GM12878 (cell line): ENCODE results near the gene ITGA7. TPM values are rescaled to one million over a fixed set of nuclear protein-coding genes. Genes with fewer than 3 reads are reported as not detected.
A peak's percentile ranks its signal among the peaks of the same experiment; 100 is the strongest.

Source experiments
- ATAC-seq: fragments of 200-7000 bp; cut with Tn5 transposase; 3 replicates; pipeline ENCODE4 v1.9.1; 2020; ENCODE audit warnings: mild to moderate bottlenecking, moderate library complexity
- BruUV-seq: library from RNA; stranded (reverse); fragments of 400-500 nt; replicated peaks from 2 replicates; lab custom pipeline; 2021; lab: Mats Ljungman, UMichigan
- CTCF ChIA-PET: fragments of 300-600 bp; sonication (Branson Sonifier 250); formaldehyde crosslinking; extraction: SDS; loops from one replicate; lab custom pipeline; 2021; ENCODE audit warnings: inconsistent platforms; lab: Yijun Ruan, JAX
- POLR2A ChIA-PET: fragments of 350-600 bp; formaldehyde crosslinking; extraction: SDS; loops from one replicate; lab custom pipeline; 2021; ENCODE audit warnings: inconsistent platforms; lab: Charles Lee
- RAD21 ChIA-PET: fragments of 300-600 bp; sonication (Branson Sonifier 250); formaldehyde crosslinking; loops from one replicate; lab custom pipeline; 2023; ENCODE audit warnings: antibody characterized with exemption; ENCODE audit not compliant: unreplicated experiment; lab: Charles Lee
- SMC1A ChIA-PET: fragments of 300-600 bp; sonication (Branson Sonifier 250); formaldehyde crosslinking; loops from one replicate; lab custom pipeline; 2023; ENCODE audit not compliant: unreplicated experiment, uncharacterized antibody; lab: Charles Lee
- DNase-seq: peaks from one replicate; pipeline ENCODE4 v3.0.0-alpha.2; 2011; ENCODE audit warnings: low read depth, low spot score
- FAIRE-seq: peaks from 3 replicates; lab custom pipeline; 2011; peaks lifted over from hg19 to GRCh38; lab: Jason Lieb, UNC
- H2AFZ ChIP-seq: 2 replicates; pipeline ENCODE4 v1.6.0; 2011; ENCODE audit warnings: low read depth, low read length, control low read depth; ENCODE audit not compliant: control insufficient read depth
- H3K27ac ChIP-seq: 2 replicates; pipeline ENCODE4 v1.5.1; 2011; ENCODE audit warnings: control low read depth; ENCODE audit not compliant: control insufficient read depth, insufficient read depth
- H3K27me3 ChIP-seq, 2 experiments: replicated peaks in 1 of 2; 2 replicates each; pipeline versions ENCODE4 v1.6.0 to v1.6.1; 2011; ENCODE audit warnings: low read length in 1 of 2; ENCODE audit not compliant: control insufficient read depth in 2 of 2, insufficient read depth in 2 of 2
- H3K36me3 ChIP-seq, 2 experiments: 2 replicates each; pipeline ENCODE4 v1.5.1; 2011; ENCODE audit warnings: low read length in 1 of 2; ENCODE audit not compliant: control insufficient read depth in 2 of 2, insufficient read depth in 2 of 2
- H3K4me1 ChIP-seq: 2 replicates; pipeline ENCODE4 v1.6.1; 2011; ENCODE audit warnings: mild to moderate bottlenecking, low read length, moderate library complexity, mixed read lengths; ENCODE audit not compliant: control insufficient read depth, insufficient read depth
- H3K4me2 ChIP-seq: 2 replicates; pipeline ENCODE4 v1.6.0; 2011; ENCODE audit warnings: control low read depth; ENCODE audit not compliant: control insufficient read depth, insufficient read depth
- H3K4me3 ChIP-seq: fragments of 200-600 bp; sonication (generic); 2 replicates; pipeline ENCODE4 v1.5.1; 2016
- H3K79me2 ChIP-seq: 2 replicates; pipeline ENCODE4 v1.6.0; 2011; ENCODE audit warnings: low read length; ENCODE audit not compliant: control insufficient read depth, insufficient read depth
- H3K9ac ChIP-seq: 2 replicates; pipeline ENCODE4 v1.8.0; 2011; ENCODE audit warnings: low read length, control low read depth, mixed read lengths; ENCODE audit not compliant: control insufficient read depth, insufficient read depth
- H3K9me3 ChIP-seq: replicated peaks from 3 replicates; pipeline ENCODE4 v1.5.1; 2011; ENCODE audit warnings: mild to moderate bottlenecking, low read length; ENCODE audit not compliant: control insufficient read depth, insufficient read depth
- H4K20me1 ChIP-seq: 2 replicates; pipeline ENCODE4 v1.6.0; 2011; ENCODE audit not compliant: control insufficient read depth, insufficient read depth
- KLF5 ChIP-seq: fragments of 450-650 bp; IDR thresholded peaks from 2 replicates; pipeline ENCODE4 v1.6.1; 2014; ENCODE audit warnings: mild to moderate bottlenecking; ENCODE audit not compliant: partially characterized antibody
- MEF2A ChIP-seq: IDR thresholded peaks from 2 replicates; pipeline ENCODE4 v1.6.1; 2011; ENCODE audit warnings: low read depth, mild to moderate bottlenecking, low read length, moderate library complexity; ENCODE audit not compliant: insufficient read depth
- SPI1 ChIP-seq: IDR thresholded peaks from 2 replicates; pipeline ENCODE4 v1.6.1; 2011; ENCODE audit warnings: low read depth, mild to moderate bottlenecking, low read length, moderate library complexity, borderline replicate concordance; ENCODE audit not compliant: insufficient read depth
- WGBS: methylation state at CpG from one replicate; pipeline ENCODE4 v1.1.6; 2016; ENCODE audit warnings: low lambda C conversion rate; ENCODE audit not compliant: insufficient replicate concordance, insufficient coverage; ENCODE audit errors: missing lambda C conversion rate; 5-methylcytosine and 5-hydroxymethylcytosine counted together
- in situ Hi-C: fragments of 300-500 bp; cut with MboI; formaldehyde crosslinking; loops from 9 replicates; pipeline ENCODE4 v1.14.3; 2018; ENCODE audit warnings: mixed read lengths
- intact Hi-C: fragments of 100-400 bp; cut with micrococcal nuclease; formaldehyde crosslinking; loops from one replicate; pipeline ENCODE4 v1.14.2; 2022; ENCODE audit not compliant: unreplicated experiment
- polyA plus RNA-seq, 11 experiments: library from polyadenylated mRNA; depleted of rRNA in 4 of 11; unstranded in 6 of 11; stranded (reverse) in 5 of 11; fragments of >200 nt; fragmentation: Nextera tagmentation in 4 of 11; fragmentation: Illumina TruSeq in 1 of 11; extraction: Ambion mirVana in 4 of 11; extraction: Trizol in 1 of 11; gene quantifications; 1 replicate in 1 of 11; 2 replicates in 10 of 11; pipeline versions ENCODE4 v1.2.1 to v1.2.3, GENCODE V29; 2011 to 2016; ENCODE audit warnings: inconsistent platforms in 2 of 11, missing spikeins in 2 of 11, low read depth in 1 of 11
- total RNA-seq, 4 experiments: library from RNA; depleted of rRNA in 3 of 4; stranded (reverse); fragments of >200 nt in 3 of 4; fragmentation: Illumina TruSeq in 1 of 4; extraction: Trizol in 1 of 4; gene quantifications; 2 replicates each; pipeline versions ENCODE4 v1.2.1 to v1.2.3, GENCODE V29; 2013 to 2021
- TF ChIP-seq, protein P1 (sequence below): IDR thresholded peaks from 2 replicates; pipeline ENCODE4 v1.6.1; 2012; ENCODE audit warnings: mild to moderate bottlenecking, low read depth, low read length

The ITGA7 gene
- total and polyA plus RNA-seq, 10 of the 15 experiments (the other 5 are each of a cell fraction or from before 2014, with no cell fraction given), result 0.18 to 5.1 (median 1.5) TPM

DNA sequence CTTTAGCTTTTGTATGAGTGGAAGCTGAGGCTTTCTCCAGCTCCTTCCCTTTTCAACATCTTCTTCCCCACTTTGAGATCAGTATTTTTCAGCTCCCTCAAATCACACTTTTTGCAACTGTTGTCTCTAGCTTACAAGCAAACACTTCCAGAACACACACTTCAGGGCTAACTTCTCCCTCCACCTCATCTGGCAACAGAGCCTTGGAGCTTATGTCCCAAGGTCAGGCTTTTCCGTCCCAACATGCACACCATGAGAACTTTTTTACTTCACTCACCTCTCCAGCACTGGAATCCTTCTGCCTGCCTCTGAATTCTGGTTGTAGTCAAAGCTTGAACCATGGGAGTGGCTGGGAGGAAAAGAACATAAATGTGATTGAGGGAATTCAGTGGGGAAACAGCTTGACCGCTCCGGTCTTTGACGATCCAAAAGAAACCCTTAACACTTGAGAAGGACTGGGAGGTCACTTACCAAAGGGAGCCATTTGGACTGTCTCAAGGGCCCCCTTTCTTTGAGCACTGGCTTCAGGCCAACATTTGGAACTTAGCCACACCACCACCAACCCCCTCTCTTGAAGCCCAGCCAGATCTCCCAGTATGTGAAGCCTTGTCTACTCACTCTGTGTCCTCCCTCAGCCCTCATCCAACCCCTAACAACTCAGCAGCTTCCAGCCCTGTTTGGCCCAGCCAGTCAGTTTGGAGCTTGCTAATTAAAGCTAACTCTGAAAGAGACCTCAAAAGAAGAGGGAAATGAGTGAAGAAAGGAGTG, 4.3 kb upstream of the ITGA7 start (continued):
- TF ChIP-seq, protein P1, sequence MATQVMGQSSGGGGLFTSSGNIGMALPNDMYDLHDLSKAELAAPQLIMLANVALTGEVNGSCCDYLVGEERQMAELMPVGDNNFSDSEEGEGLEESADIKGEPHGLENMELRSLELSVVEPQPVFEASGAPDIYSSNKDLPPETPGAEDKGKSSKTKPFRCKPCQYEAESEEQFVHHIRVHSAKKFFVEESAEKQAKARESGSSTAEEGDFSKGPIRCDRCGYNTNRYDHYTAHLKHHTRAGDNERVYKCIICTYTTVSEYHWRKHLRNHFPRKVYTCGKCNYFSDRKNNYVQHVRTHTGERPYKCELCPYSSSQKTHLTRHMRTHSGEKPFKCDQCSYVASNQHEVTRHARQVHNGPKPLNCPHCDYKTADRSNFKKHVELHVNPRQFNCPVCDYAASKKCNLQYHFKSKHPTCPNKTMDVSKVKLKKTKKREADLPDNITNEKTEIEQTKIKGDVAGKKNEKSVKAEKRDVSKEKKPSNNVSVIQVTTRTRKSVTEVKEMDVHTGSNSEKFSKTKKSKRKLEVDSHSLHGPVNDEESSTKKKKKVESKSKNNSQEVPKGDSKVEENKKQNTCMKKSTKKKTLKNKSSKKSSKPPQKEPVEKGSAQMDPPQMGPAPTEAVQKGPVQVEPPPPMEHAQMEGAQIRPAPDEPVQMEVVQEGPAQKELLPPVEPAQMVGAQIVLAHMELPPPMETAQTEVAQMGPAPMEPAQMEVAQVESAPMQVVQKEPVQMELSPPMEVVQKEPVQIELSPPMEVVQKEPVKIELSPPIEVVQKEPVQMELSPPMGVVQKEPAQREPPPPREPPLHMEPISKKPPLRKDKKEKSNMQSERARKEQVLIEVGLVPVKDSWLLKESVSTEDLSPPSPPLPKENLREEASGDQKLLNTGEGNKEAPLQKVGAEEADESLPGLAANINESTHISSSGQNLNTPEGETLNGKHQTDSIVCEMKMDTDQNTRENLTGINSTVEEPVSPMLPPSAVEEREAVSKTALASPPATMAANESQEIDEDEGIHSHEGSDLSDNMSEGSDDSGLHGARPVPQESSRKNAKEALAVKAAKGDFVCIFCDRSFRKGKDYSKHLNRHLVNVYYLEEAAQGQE, result no peak
- TF ChIP-seq MEF2A, result no peak

DNA sequence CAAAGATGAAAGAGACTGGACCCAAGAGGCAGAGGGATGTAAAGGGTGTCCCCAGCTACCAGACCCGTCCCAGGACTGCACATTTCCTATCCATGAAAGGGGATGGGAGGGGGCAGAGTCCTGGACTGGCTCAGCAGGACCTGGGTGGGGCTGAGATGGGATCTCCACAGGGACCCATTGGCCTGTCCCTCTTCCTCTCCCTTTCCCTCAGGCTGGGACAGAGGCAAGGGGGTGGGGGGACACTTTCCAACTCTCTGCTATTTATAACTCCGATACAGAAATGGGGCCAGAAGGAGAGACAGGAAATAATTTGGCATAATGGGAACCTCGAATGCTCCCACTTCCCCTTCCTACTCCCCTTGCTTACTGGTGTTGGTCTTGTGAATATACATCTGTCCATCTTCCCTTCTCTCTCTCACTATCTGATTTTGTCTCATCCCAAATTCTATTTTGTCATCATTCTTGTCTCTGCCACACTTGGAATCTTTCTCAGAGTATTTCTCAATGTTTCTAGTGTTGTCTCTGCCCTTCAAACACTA, 1.1 kb upstream of the ITGA7 start:
- ATAC-seq (no peak), FAIRE-seq (no peak), DNase-seq (no peak)
- Histone ChIP-seq H3K79me2 (no peaks in the 10 kb centered on the region), H3K4me3 (peak overlapping the region; percentile 74; the same call in 1 of the 2 replicates), H3K9me3 (no peaks in the 10 kb centered on the region), H3K27me3 (peaks cover 0 to 5% of the 10 kb centered on the region in 2 experiments; a peak in 2 of 4 replicates), H2AFZ (no peak overlapping the region), H3K4me2 (0 out of 2 replicates have a peak overlapping the region, but pooled peaks have one; percentile 23), H3K36me3 (no peaks in the 10 kb centered on the region), H3K4me1 (peaks cover 6% of the 10 kb centered on the region; the same call in 1 of the 2 replicates), H3K9ac (no peak overlapping the region), H4K20me1 (no peaks in the 10 kb centered on the region), H3K27ac (no peak overlapping the region)
- no TSS peak for BruUV-seq
- CTCF ChIA-PET, result no interaction called here
- in situ Hi-C loops (no loop called here), intact Hi-C loops (no loop called here)
- POLR2A ChIA-PET, result no interaction called here
- TF ChIP-seq KLF5 (no peak), SPI1 (peak; percentile 52; the same call in 1 of the 2 replicates)
- RAD21 ChIA-PET, result no interaction called here
- 2% methylated on average over 3 of the region's 3 CpGs for WGBS
- SMC1A ChIA-PET, result no interaction called here
